Renal cortical epithelial cell (primary cell): ENCODE results near the gene KRTAP3-1. TPM values are rescaled to one million over a fixed set of nuclear protein-coding genes. Genes with fewer than 3 reads are reported as not detected.

ENCODE experiments used
- DNase-seq: peaks from one replicate; pipeline ENCODE4 v3.0.0-alpha.2; 2011; ENCODE audit warnings: low read depth
- total RNA-seq: library from RNA; depleted of rRNA; stranded (reverse); fragments of >200 nt; gene quantifications from 2 replicates; pipeline ENCODE4 v1.2.3, GENCODE V29; 2014

KRTAP3-1 gene
- total RNA-seq, 1 donor from 2014 or later = not detected

GRCh38 chr17:40978575-40979151 lies 30.3 kb downstream of the KRTAP3-1 start:
- no peak for DNase-seq

DNA sequence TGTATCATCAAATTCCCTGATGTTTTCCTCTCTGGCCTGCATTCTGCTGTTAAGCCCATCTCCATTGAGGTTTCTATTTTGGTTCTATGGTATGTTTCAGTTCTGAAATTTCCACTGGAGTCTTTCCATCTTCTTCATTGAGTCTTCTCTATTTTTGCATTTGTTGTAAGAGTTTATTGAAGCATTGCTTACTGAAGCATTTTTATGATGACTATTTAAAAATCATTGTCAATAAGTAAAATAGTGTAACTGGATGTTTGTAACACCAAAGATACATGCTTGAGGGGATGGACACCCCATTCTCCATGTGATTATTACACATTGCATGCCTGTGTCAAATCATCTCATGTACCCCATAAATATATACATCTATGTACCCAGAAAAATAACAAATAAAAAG lies 33.4 kb downstream of the KRTAP3-1 start:
- no peak for DNase-seq

DNA sequence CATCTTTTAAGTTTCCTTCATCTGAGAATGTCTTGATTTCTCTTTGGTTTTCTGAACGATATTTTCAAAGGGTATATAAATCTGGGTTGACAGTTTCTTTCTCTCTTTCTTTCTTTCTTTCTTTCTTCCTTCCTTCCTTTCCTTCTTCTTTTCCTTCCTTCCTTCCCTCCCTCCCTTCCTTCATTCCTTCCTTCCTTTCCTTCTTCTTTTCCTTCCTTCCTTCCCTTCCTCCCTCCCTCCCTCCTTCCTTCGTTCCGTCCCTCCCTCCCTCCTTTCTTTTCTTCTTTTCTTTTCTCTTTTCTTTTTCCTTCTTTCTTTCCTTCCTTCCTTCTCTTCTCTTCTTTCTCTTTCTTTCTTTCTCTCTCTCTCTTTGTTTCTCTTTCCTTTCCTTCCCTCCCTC lies 34.6 kb downstream of the KRTAP3-1 start:
- no peak for DNase-seq

- DNase-seq = no peak
Observed at GRCh38 chr17:40967582-40967981, 41.3 kb downstream of the KRTAP3-1 start.

DNA sequence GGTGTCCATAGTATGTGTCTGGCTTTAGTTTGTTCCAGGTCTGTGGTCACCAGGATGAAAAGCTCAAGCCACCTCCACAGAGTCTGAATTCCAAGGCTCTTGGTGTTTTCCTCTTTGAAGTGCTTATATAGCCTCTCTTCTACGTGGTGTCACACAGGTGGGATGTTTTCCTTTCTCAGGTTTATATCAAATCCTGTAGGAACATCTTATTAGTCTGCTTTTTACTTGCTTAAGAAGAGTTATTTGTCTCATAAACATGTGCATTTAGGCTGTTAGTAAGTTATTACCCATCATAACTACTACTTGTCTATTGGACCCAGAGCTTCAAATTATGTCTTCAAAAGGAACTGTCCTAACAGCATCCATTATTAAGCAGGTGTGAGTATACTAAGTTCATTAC lies 42.1 kb downstream of the KRTAP3-1 start, which contains the start of gene KRT39:
TSS of gene KRT39 (minus strand) at position 101 of the 400 bp plus-strand sequence. CDS start at position 9, 92 bp downstream.
- DNase-seq = no peak

DNA sequence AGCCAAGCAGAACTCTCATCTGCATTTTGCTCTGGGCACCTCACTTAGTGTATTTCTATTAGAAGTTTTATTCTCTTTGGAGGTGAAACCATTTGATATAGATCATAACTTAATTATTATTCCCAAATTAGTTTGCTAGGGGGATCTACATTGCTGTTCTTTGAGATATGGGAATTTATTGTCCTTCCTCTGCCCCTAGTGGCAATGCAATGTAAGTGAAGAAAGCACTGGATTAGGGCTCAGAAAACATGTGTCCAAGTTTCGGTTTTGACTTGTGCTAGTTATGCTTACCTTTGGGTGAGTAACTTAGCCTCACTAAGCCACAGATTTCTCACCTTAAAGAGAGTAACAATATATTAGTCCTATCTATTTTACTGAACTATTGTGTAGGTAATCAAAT lies 45.1 kb downstream of the KRTAP3-1 start:
- DNase-seq = peak; percentile 59

- DNase-seq = no peak
Observed at GRCh38 chr17:40962059-40962561, 46.8 kb downstream of the KRTAP3-1 start.

- no peak for DNase-seq
Observed at GRCh38 chr17:40961591-40961990, 47.3 kb downstream of the KRTAP3-1 start.

DNA sequence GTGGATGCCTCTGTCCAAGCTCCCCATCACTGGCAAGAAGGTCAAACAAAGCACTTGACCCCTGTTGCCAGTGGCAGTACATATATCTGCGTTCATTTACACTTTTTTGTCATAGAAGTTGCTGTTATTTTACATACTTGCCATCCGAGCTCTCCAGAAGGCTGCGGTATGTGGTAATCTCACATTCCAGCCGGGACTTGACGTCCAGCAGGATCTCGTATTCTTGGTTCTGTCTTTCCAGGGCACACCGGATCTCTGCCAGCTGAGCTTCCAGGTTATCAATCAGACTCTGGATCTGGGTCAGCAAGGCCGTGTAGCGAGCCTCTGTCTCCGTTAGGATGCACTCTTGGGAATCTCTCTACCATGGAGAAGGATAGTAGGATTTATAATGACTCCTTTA lies 48.8 kb downstream of the KRTAP3-1 start:
- DNase-seq = no peak

Other genes with a start within 250 kb of the KRTAP3-1 start
- gene KRT26, start 236.9 kb downstream of the KRTAP3-1 start, total RNA-seq = not detected in 2 replicates
- not detected in 2 replicates for gene KRT27, start 226.6 kb downstream of the KRTAP3-1 start, total RNA-seq
- not detected in 2 replicates for gene KRT28, start 209.2 kb downstream of the KRTAP3-1 start, total RNA-seq
- gene KRT10, start 186.5 kb downstream of the KRTAP3-1 start, total RNA-seq = 3.6 and 4.6 TPM in 2 replicates
- not detected in 2 replicates for gene KRT12, start 141.9 kb downstream of the KRTAP3-1 start, total RNA-seq
- not detected in 2 replicates for gene KRT20, start 123.9 kb downstream of the KRTAP3-1 start, total RNA-seq
- 1.2 and 68.1 TPM in 2 replicates for gene KRT23, start 71.5 kb downstream of the KRTAP3-1 start, total RNA-seq
- gene KRT39, start 42.2 kb downstream of the KRTAP3-1 start, total RNA-seq = not detected in 2 replicates
- not detected in 2 replicates for gene KRT40, start 24.8 kb downstream of the KRTAP3-1 start, total RNA-seq
- not detected in 2 replicates for gene KRTAP3-3, start 15.0 kb downstream of the KRTAP3-1 start, total RNA-seq
- not detected in 2 replicates for gene KRTAP3-2, start 9.2 kb downstream of the KRTAP3-1 start, total RNA-seq
- not detected in 2 replicates for gene KRTAP1-5, start 18.1 kb upstream of the KRTAP3-1 start, total RNA-seq
- gene KRTAP1-4, start 21.1 kb upstream of the KRTAP3-1 start, total RNA-seq = not detected in 2 replicates
- not detected in 2 replicates for gene KRTAP1-3, start 25.7 kb upstream of the KRTAP3-1 start, total RNA-seq
- 0.25 and 0.35 TPM in 2 replicates for gene KRTAP1-1, start 32.3 kb upstream of the KRTAP3-1 start, total RNA-seq
- gene KRTAP2-1, start 38.2 kb upstream of the KRTAP3-1 start, total RNA-seq = not detected in 2 replicates
- gene KRTAP2-2, start 46.1 kb upstream of the KRTAP3-1 start, total RNA-seq = 0.15 TPM in 1 of 2 replicates, not detected in the other
- 0.55 and 5.9 TPM in 2 replicates for gene KRTAP2-3, start 51.0 kb upstream of the KRTAP3-1 start, total RNA-seq
- gene KRTAP2-4, start 56.8 kb upstream of the KRTAP3-1 start, total RNA-seq = not detected in 2 replicates
- gene KRTAP4-7, start 75.0 kb upstream of the KRTAP3-1 start, total RNA-seq = not detected in 2 replicates
- not detected in 2 replicates for gene KRTAP4-8, start 89.0 kb upstream of the KRTAP3-1 start, total RNA-seq
- not detected in 2 replicates for gene KRTAP4-16, start 93.1 kb upstream of the KRTAP3-1 start, total RNA-seq
- gene KRTAP4-9, start 96.3 kb upstream of the KRTAP3-1 start, total RNA-seq = not detected in 2 replicates
- gene KRTAP4-11, start 109.2 kb upstream of the KRTAP3-1 start, total RNA-seq = not detected in 2 replicates
- not detected in 2 replicates for gene KRTAP4-12, start 115.1 kb upstream of the KRTAP3-1 start, total RNA-seq
- gene KRTAP4-6, start 131.4 kb upstream of the KRTAP3-1 start, total RNA-seq = not detected in 2 replicates
- gene KRTAP4-5, start 140.7 kb upstream of the KRTAP3-1 start, total RNA-seq = not detected in 2 replicates
- not detected in 2 replicates for gene KRTAP4-4, start 151.6 kb upstream of the KRTAP3-1 start, total RNA-seq
- not detected in 2 replicates for gene KRTAP4-3, start 159.1 kb upstream of the KRTAP3-1 start, total RNA-seq
- not detected in 2 replicates for gene KRTAP4-2, start 169.1 kb upstream of the KRTAP3-1 start, total RNA-seq
- gene KRTAP4-1, start 175.8 kb upstream of the KRTAP3-1 start, total RNA-seq = not detected in 2 replicates
- not detected in 2 replicates for gene KRTAP9-1, start 180.8 kb upstream of the KRTAP3-1 start, total RNA-seq
- not detected in 2 replicates for gene KRTAP9-2, start 217.5 kb upstream of the KRTAP3-1 start, total RNA-seq
- gene KRTAP9-3, start 223.3 kb upstream of the KRTAP3-1 start, total RNA-seq = not detected in 2 replicates
- not detected in 2 replicates for gene KRTAP9-8, start 228.9 kb upstream of the KRTAP3-1 start, total RNA-seq
- not detected in 2 replicates for gene KRTAP9-4, start 240.6 kb upstream of the KRTAP3-1 start, total RNA-seq
- gene KRTAP9-9, start 246.3 kb upstream of the KRTAP3-1 start, total RNA-seq = not detected in 2 replicates